ENCODE measurements around the gene PDE4D. TPM values are rescaled to one million over a fixed set of nuclear protein-coding genes. Genes with fewer than 3 reads are reported as not detected.
A peak's percentile ranks its signal among the peaks of the same experiment; 100 is the strongest.

The PDE4D gene
- total RNA-seq, 2 experiments from 2014 or later: 40.5 to 41.2 TPM

DNA sequence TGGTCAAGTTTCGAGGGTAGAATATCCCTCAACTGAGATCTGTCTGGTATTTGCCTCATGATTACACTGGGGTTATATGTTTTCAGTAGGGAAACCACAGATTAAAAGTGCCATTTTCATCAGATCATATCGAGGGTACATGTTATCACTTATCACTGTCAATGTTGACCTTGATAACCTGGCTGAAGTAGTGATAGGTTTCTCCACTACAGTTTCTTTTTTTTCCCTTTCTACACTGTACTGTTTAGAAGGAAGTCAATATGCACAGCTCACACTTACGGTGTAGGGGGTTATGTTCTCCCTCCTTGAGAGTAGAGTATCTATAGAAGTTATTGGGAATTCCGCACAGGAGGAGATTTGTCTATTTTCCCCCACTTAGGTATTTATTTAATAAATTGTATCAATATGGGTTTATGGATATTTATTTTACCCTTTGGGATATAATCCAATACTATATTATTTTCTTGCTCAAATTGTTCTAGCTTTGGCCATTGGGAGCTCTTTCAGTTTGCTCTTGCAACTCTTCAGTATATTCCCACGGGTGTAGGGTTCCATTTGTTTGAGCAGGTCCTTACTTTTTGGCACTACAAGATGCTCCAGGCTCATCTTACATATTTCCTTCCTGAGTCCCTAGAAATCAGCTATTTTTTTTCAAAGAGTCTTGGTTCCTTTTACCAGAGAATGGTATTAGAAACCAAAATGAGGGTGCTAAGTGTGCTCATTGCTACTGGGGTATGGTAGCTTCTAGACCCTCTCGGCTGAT is 866.2 kb downstream of the PDE4D start:
- peaks cover 48% of the 10 kb centered on the region for H3K4me1 Mint-ChIP-seq (ENCODE audit: low read depth)
- intact Hi-C loops (cut with micrococcal nuclease): no loop called here
- H3K27me3 Mint-ChIP-seq (ENCODE audit: low read depth): no peaks in the 10 kb centered on the region
- no peak overlapping the region for H3K4me3 Mint-ChIP-seq
- no peak overlapping the region for H3K27ac Mint-ChIP-seq
- CTCF ChIA-PET: interaction anchor here (1.1 to 1.3 kb wide), 4 partner anchors 19 to 147 kb away, joined by 3 to 5 read pairs (median 4); no protein-coding TSS in a partner anchor
- H3K9me3 Mint-ChIP-seq: peaks cover 3% of the 10 kb centered on the region
- no peak for DNase-seq
- H3K36me3 Mint-ChIP-seq (ENCODE audit: low read depth): peaks cover 62% of the 10 kb centered on the region

DNA sequence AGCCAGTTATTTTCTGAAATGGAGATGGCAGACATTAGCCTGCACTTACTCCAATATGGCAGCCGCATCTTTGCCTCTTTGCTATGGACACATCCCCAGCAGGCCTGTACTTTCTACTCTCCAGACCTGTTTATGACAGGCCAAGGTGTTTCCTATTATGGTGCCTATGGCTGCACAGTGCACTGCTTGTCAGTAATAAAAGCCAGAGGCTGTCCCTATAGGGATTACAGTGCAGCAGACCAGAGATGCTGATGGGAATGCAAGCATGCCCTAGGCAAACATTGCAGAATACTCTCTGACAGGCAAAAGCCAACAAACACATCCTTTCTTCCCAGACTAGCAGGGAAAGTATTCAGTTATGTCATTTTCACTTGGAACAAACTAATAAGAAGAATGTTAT is 867.8 kb downstream of the PDE4D start:
- intact Hi-C loops (cut with micrococcal nuclease): no loop called here
- H3K4me1 Mint-ChIP-seq (ENCODE audit: low read depth): peaks cover 57% of the 10 kb centered on the region
- H3K27ac Mint-ChIP-seq: no peak overlapping the region
- H3K36me3 Mint-ChIP-seq (ENCODE audit: low read depth): peaks cover 55% of the 10 kb centered on the region
- CTCF ChIA-PET: interaction anchor here (1.9 kb wide), 1 partner anchor 9 kb away, joined by 4 read pairs; no protein-coding TSS in a partner anchor
- no peak for DNase-seq
- peaks cover 3% of the 10 kb centered on the region for H3K9me3 Mint-ChIP-seq
- no peaks in the 10 kb centered on the region for H3K27me3 Mint-ChIP-seq (ENCODE audit: low read depth)
- H3K4me3 Mint-ChIP-seq: no peak overlapping the region

DNA sequence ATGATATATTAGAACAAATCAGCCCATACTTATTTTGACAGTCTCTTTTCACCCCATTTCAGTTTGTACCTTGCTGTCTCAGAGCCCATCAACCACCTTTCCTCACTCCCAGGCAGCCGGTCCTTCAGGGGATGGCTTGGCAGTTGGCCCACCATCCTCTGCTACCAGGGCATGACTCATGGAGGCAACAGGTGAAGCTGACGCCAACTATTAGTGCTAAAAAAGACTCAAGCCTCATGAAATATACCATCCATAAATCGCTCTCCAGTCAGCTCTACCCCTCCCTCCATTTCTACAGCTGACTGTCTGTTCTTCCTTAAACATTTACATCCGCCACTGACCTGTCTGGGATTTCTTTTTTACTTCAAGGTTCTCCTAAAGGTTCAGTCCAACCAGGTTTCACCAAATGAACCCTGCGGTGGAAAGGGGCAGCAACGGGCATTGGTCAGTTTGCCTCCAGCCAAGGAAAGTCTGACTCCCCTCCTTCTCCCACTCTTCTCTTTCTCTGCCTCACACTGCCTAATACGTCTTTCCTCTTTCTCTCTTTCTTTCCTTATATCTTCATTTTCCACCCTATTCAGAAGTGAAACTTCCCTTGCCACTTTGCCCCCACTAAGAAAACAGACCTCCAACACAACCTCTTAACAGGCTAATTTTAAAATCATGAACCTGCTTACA is 871.5 kb downstream of the PDE4D start:
- peak overlapping the region; percentile 89 for H3K27ac Mint-ChIP-seq
- peaks cover 4% of the 10 kb centered on the region for H3K9me3 Mint-ChIP-seq
- H3K27me3 Mint-ChIP-seq (ENCODE audit: low read depth): no peaks in the 10 kb centered on the region
- intact Hi-C loops (cut with micrococcal nuclease): loop anchor here (2.0 to 5.0 kb wide), 2 partner anchors 95 to 345 kb away; no protein-coding TSS in a partner anchor
- peaks cover 59% of the 10 kb centered on the region for H3K36me3 Mint-ChIP-seq (ENCODE audit: low read depth)
- no peak for DNase-seq
- H3K4me1 Mint-ChIP-seq (ENCODE audit: low read depth): peaks cover 63% of the 10 kb centered on the region
- no peak overlapping the region for H3K4me3 Mint-ChIP-seq
- CTCF ChIA-PET: interaction anchor here (1.3 to 2.6 kb wide), 6 partner anchors 10 to 151 kb away, joined by 3 to 13 read pairs (median 6); no protein-coding TSS in a partner anchor

DNA sequence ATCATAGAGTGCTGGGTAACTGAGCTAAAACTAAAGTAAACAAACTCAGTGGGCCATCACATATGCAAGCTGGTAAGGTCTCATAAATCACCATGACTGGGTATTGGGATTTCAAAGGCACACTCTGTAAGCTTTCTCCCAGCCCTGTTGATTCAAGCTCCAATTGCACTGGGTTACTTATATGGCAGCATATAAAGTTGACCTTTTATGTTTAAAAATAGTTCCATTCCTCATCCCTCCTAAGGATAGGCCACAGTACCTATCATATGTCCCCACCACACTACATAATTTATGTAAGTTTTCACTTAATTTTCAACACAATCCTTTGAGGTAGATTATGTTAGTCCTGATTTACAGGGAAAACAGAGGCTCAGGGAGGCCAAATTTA is 872.2 kb downstream of the PDE4D start:
- intact Hi-C loops (cut with micrococcal nuclease): loop anchor here (2.0 to 5.0 kb wide), 2 partner anchors 94 to 346 kb away; no protein-coding TSS in a partner anchor
- no peak for DNase-seq
- Mint-ChIP-seq H3K36me3 (ENCODE audit: low read depth) (peaks cover 61% of the 10 kb centered on the region), H3K9me3 (peaks cover 8% of the 10 kb centered on the region), H3K4me1 (ENCODE audit: low read depth) (peaks cover 62% of the 10 kb centered on the region), H3K4me3 (no peak overlapping the region), H3K27ac (peak overlapping the region; percentile 89), H3K27me3 (ENCODE audit: low read depth) (no peaks in the 10 kb centered on the region)
- CTCF ChIA-PET: interaction anchor here (1.1 to 2.6 kb wide), 8 partner anchors 11 to 152 kb away, joined by 3 to 13 read pairs (median 6); no protein-coding TSS in a partner anchor

GRCh38 chr5:59020611-59021285 is 872.8 kb downstream of the PDE4D start:
- peak; percentile 76 for DNase-seq
- intact Hi-C loops (cut with micrococcal nuclease): loop anchor here (1.0 to 5.0 kb wide), 9 partner anchors 16 to 347 kb away; no protein-coding TSS in a partner anchor
- Mint-ChIP-seq H3K27me3 (ENCODE audit: low read depth) (no peaks in the 10 kb centered on the region), H3K4me3 (peak overlapping the region; percentile 42), H3K36me3 (ENCODE audit: low read depth) (peaks cover 62% of the 10 kb centered on the region), H3K27ac (peak overlapping the region; percentile 89), H3K9me3 (peaks cover 14% of the 10 kb centered on the region), H3K4me1 (ENCODE audit: low read depth) (peaks cover 57% of the 10 kb centered on the region)
- CTCF ChIA-PET: interaction anchor here (1.1 to 2.6 kb wide), 8 partner anchors 12 to 152 kb away, joined by 3 to 13 read pairs (median 6); no protein-coding TSS in a partner anchor

GRCh38 chr5:59019078-59019477 is 874.4 kb downstream of the PDE4D start:
- Mint-ChIP-seq H3K4me3 (no peak overlapping the region), H3K4me1 (ENCODE audit: low read depth) (peaks cover 50% of the 10 kb centered on the region), H3K27ac (peak overlapping the region; percentile 34), H3K27me3 (ENCODE audit: low read depth) (no peaks in the 10 kb centered on the region), H3K9me3 (peaks cover 21% of the 10 kb centered on the region), H3K36me3 (ENCODE audit: low read depth) (peaks cover 63% of the 10 kb centered on the region)
- intact Hi-C loops (cut with micrococcal nuclease): no loop called here
- CTCF ChIA-PET: interaction anchor here (0.5 to 1.2 kb wide), 5 partner anchors 13 to 132 kb away, joined by 3 to 4 read pairs (median 3); no protein-coding TSS in a partner anchor
- no peak for DNase-seq

DNA sequence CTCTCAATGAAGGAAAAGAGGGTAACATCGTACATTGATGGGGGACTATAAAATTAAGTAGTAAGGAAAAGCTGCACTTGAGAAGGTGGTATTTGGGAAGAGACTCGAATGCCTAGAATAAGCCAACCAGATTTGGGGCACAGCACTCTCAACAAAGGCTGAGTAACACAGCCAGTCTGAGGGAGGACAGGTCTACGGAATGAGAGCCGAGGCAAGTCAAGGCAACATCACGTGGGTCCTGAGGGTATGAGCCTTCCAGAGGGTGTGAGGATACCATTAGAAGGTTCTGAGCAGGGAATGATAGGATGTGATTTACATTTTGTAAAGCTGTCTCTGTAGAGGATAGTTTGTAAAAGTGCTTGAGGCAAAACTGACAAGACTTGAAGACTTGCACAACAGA is 876.6 kb downstream of the PDE4D start:
- Mint-ChIP-seq H3K9me3 (peaks cover 39% of the 10 kb centered on the region), H3K27me3 (ENCODE audit: low read depth) (no peaks in the 10 kb centered on the region), H3K36me3 (ENCODE audit: low read depth) (peaks cover 72% of the 10 kb centered on the region), H3K27ac (no peak overlapping the region), H3K4me1 (ENCODE audit: low read depth) (peaks cover 45% of the 10 kb centered on the region), H3K4me3 (no peak overlapping the region)
- intact Hi-C loops (cut with micrococcal nuclease): no loop called here
- CTCF ChIA-PET: interaction anchor here (0.7 to 1.5 kb wide), 2 partner anchors 171 to 625 kb away, joined by 3 to 4 read pairs; no protein-coding TSS in a partner anchor
- DNase-seq: no peak

- H3K36me3 Mint-ChIP-seq (ENCODE audit: low read depth): peaks cover 32% of the 10 kb centered on the region
- H3K27ac Mint-ChIP-seq: no peak overlapping the region
- no peaks in the 10 kb centered on the region for H3K27me3 Mint-ChIP-seq (ENCODE audit: low read depth)
- peaks cover 25% of the 10 kb centered on the region for H3K9me3 Mint-ChIP-seq
- CTCF ChIA-PET: interaction anchor here (1.3 to 3.0 kb wide), 3 partner anchors 116 to 165 kb away, joined by 3 to 21 read pairs (median 8); no protein-coding TSS in a partner anchor
- H3K4me1 Mint-ChIP-seq (ENCODE audit: low read depth): peaks cover 56% of the 10 kb centered on the region
- no peak overlapping the region for H3K4me3 Mint-ChIP-seq
- DNase-seq: no peak
- intact Hi-C loops (cut with micrococcal nuclease): no loop called here
These were observed 884.6 kb downstream of the PDE4D start for GRCh38 chr5:59008816-59009473.

DNA sequence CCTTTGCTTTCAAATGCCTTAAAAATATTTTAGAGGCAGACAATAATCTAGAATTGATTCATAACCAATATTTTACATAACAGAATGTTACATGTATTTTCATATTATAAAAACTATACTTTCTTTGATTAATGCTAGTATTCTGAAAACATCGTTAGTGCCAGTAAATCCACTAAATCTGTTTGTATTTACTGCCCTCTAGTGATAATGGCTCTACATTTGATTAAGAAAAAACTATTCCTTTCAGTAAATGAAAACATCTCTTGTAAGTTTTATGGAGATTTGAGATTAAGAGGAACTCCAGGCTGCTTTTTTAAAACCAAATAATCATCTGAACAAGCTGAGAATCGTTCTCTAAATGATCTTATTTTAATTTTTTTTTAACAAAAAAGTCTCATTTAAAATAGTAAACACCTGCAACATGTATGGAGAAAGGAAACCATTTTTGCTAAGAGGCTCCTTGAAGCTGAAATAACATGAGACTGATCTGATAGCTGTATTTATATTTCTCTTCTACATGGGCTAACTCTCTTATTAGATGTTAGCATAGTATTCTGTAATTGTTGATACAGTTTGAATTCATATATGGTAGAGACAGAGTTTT is 886.0 kb downstream of the PDE4D start:
- Mint-ChIP-seq H3K27ac (no peak overlapping the region), H3K27me3 (ENCODE audit: low read depth) (no peaks in the 10 kb centered on the region), H3K9me3 (peaks cover 13% of the 10 kb centered on the region), H3K4me1 (ENCODE audit: low read depth) (peaks cover 60% of the 10 kb centered on the region), H3K36me3 (ENCODE audit: low read depth) (peaks cover 21% of the 10 kb centered on the region), H3K4me3 (no peak overlapping the region)
- intact Hi-C loops (cut with micrococcal nuclease): loop anchor here (1.0 kb wide), 2 partner anchors 116 to 120 kb away; no protein-coding TSS in a partner anchor
- CTCF ChIA-PET: interaction anchor here (0.9 to 3.0 kb wide), 6 partner anchors 25 to 167 kb away, joined by 3 to 21 read pairs (median 4); no protein-coding TSS in a partner anchor
- DNase-seq: no peak

GRCh38 chr5:59005934-59006701 is 887.4 kb downstream of the PDE4D start:
- H3K36me3 Mint-ChIP-seq (ENCODE audit: low read depth): peaks cover 9% of the 10 kb centered on the region
- no peaks in the 10 kb centered on the region for H3K27me3 Mint-ChIP-seq (ENCODE audit: low read depth)
- H3K27ac Mint-ChIP-seq: no peak overlapping the region
- peaks cover 67% of the 10 kb centered on the region for H3K4me1 Mint-ChIP-seq (ENCODE audit: low read depth)
- H3K9me3 Mint-ChIP-seq: no peaks in the 10 kb centered on the region
- CTCF ChIA-PET: interaction anchor here (0.6 to 3.0 kb wide), 10 partner anchors 12 to 965 kb away, joined by 3 to 21 read pairs (median 4); no protein-coding TSS in a partner anchor
- no peak overlapping the region for H3K4me3 Mint-ChIP-seq
- intact Hi-C loops (cut with micrococcal nuclease): no loop called here
- DNase-seq: no peak
